ENCODE results near the gene CDC42EP4. TPM values are rescaled to one million over a fixed set of nuclear protein-coding genes. Genes with fewer than 3 reads are reported as not detected.

CDC42EP4 gene
- total and polyA plus RNA-seq, 9 of the 15 experiments (the other 6 are each of a cell fraction or from before 2014, with no cell fraction given): 0.65 to 20.8 (median 12.3) TPM

- TF ChIP-seq RERE (CRISPR knock-in tag; IDR thresholded peaks at IDR 0.05; ENCODE audit: borderline replicate concordance) (0 out of 2 replicates have a peak, but pooled peaks have one; percentile 49), RHOXF2B (CRISPR knock-in tag; conservative IDR thresholded peaks at IDR 0.05) (no peak), GABPA (tag; conservative IDR thresholded peaks at IDR 0.05; ENCODE audit: low read depth) (peak; percentile 91), ZBTB12 (CRISPR knock-in tag; IDR thresholded peaks at IDR 0.05) (no peak), ETV1 (tag; conservative IDR thresholded peaks at IDR 0.05; ENCODE audit: low read depth) (peak; percentile 94), KHSRP (IDR thresholded peaks at IDR 0.05) (no peak), EZH2 (IDR thresholded peaks at IDR 0.05; ENCODE audit: borderline replicate concordance, low read depth, low read length) (no peak), TAF1 (IDR thresholded peaks at IDR 0.05; ENCODE audit: control insufficient read depth, extremely low read depth, insufficient read depth, low read length, severe bottlenecking) (peak; percentile 39), AFF1 (IDR thresholded peaks at IDR 0.05; ENCODE audit: low read depth in 1 of 2, partially characterized antibody in 2 of 2) (no peak), ETS1 (conservative IDR thresholded peaks at IDR 0.05; ENCODE audit: control insufficient read depth, low read depth, low read length) (peak; percentile 46; the same call in 1 of the 2 replicates), EP300 (IDR thresholded peaks at IDR 0.05; ENCODE audit: low read length) (peak; percentile 65; the same call in 1 of the 2 replicates), HDAC3 (IDR thresholded peaks at IDR 0.05; ENCODE audit: borderline replicate concordance, partially characterized antibody) (no peak), NR3C1 (CRISPR knock-in tag; IDR thresholded peaks at IDR 0.05) (no peak), RFX5 (IDR thresholded peaks at IDR 0.05; ENCODE audit: low read depth, low read length) (no peak)
Observed at GRCh38 chr17:73304971-73305812, 6.6 kb downstream of the CDC42EP4 start (continued).
